ENCODE measurements around the gene SHC2.

SHC2 gene

DNA sequence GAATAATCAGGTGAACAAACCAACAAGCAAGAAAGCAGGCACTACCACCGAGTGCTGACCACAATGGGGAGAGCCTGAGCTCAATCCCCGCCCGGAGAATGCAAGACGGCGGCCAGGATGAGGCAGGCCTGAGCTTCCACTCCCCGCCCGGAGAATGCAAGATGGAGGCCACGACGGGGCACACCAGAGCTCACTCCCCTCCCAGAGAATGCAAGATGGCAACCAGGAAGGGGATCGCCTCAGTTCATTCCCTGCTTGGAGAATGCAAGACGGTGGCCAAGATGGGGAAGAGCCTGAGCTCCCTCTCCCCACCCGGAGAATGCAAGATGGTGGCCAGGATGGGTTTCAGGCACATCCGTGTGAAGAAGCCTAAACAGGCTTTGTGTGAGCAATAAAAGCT is 91.6 kb downstream of the SHC2 start:
- no peak for DNase-seq

DNA sequence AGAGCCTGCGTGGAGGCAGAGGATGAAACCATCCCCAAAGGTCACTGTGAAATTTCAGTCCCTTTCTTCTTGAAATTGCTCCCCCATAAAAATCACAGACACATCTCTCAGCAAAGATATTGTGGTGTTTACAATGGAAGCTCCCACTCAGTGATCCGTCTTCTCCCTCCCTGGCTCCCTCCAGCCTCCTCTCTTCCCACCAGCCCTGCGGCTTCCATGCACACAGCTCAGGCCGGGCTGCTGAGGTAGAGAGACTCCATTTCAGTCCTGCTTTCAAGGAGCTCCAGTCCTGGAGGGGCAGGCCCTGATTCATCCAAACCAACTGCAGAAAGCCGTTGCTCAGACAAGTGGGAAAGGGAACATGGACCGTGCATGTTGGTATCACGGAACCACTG is 92.2 kb downstream of the SHC2 start:
- DNase-seq: no peak

GRCh38 chr19:367963-368629 is 92.7 kb downstream of the SHC2 start:
- DNase-seq: no peak

- no peak for DNase-seq
Measured at GRCh38 chr19:367561-367960, 93.3 kb downstream of the SHC2 start.

DNA sequence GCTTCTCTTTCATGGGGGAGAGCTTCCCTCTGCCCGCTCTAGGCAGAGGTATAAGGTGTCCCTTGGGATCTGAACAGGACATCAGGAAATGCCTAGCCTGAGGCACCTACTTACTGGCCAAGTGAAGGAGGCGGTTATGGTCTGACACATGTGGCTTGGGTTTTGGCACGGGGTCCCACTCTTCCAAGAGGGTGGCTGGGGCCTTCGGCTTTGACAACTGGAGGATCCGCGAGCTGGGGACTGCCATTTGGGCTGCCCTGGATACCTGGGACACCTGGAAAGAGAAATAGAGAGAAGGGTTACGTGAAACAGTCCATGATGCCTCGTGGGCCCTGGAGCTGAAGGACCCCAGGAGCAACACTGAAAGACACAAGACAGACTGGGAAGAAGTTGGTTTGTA is 93.9 kb downstream of the SHC2 start:
- DNase-seq: no peak

Measured in stimulated activated CD4-positive, alpha-beta T cell treated with anti-CD3 and anti-CD28 coated beads, Interleukin-15, amount 100 ng/mL, for 24 hours (primary cell).